Measurements from ENCODE around the gene CHRNA1. TPM values are rescaled to one million over a fixed set of nuclear protein-coding genes. Genes with fewer than 3 reads are reported as not detected.
A peak's percentile ranks its signal among the peaks of the same experiment; 100 is the strongest.

The CHRNA1 gene
- total RNA-seq, 2 donors from 2014 or later = 0.41 TPM; not detected in 1

DNA sequence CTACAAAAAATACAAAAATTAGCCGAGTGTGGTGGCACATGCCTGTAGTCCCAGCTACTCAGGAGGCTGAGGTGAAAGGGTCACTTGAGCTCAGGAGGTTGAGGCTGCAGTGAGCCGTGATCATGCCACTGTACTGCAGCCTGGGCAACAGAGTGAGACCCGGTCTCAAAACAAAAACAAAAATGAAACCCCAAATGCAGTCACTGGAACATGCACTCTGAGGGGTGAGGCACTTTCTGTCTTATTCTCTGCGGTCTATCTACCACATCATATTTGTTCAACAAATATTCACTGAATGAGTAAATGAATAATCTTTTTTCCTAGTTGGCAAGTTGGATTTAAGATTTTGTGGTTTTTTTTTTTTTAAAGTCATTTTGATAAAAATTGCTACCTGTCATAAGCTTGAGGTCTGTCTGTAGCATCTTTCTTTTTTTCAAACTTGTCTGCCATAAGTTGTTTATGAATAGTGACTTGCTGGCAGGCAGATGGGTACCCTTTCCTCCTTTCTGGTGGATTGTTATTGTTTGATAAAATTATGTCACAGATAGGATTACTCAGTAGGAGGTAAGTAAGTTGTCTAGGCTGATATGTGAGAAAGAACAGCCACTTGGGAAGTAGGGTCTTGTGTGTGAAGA, 11.8 kb downstream of the CHRNA1 start:
- ATAC-seq (ENCODE audit: insufficient number of reproducible peaks, low FRiP score, low read depth) = no peak

DNA sequence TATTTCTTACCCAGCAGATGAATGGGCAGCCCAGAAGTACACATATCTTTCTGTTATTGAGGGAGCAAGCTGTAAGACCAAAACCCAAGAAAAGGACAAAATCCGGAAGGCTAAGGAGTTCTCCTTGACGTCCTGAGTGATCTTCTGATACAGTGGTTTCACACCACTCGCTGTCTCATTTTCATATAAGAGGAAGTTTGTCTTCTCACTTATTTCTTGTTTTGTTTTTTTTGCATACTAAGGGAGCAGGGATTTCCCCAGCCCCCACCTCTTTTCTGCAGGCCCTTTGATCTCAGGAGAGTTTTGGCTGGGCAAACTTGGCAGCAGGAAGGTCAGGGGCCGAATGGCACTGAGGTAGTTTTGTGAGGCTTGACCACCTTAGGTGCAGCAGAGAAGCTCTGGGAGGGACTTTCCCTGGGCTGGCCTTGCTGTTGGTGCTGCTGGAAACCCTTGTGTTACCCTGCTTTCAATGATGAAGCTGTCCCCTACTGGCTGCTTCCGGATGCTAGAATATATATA, 13.3 kb downstream of the CHRNA1 start:
- TF ChIP-seq, protein P1, sequence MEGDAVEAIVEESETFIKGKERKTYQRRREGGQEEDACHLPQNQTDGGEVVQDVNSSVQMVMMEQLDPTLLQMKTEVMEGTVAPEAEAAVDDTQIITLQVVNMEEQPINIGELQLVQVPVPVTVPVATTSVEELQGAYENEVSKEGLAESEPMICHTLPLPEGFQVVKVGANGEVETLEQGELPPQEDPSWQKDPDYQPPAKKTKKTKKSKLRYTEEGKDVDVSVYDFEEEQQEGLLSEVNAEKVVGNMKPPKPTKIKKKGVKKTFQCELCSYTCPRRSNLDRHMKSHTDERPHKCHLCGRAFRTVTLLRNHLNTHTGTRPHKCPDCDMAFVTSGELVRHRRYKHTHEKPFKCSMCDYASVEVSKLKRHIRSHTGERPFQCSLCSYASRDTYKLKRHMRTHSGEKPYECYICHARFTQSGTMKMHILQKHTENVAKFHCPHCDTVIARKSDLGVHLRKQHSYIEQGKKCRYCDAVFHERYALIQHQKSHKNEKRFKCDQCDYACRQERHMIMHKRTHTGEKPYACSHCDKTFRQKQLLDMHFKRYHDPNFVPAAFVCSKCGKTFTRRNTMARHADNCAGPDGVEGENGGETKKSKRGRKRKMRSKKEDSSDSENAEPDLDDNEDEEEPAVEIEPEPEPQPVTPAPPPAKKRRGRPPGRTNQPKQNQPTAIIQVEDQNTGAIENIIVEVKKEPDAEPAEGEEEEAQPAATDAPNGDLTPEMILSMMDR (IDR thresholded peaks at IDR 0.05) = no peak
- Histone ChIP-seq H3K36me3 (no peaks in the 10 kb centered on the region), H3K4me1 (ENCODE audit: control insufficient read depth in 1 of 2, low read depth in 2 of 2) (no peaks in the 10 kb centered on the region), H3K27ac (no peak overlapping the region), H3K27me3 (replicated peaks; ENCODE audit: insufficient read depth) (no peaks in the 10 kb centered on the region), H3K4me3 (no peak overlapping the region), H3K9me3 (no peaks in the 10 kb centered on the region)
- DNase-seq (ENCODE audit: low spot score) (no peak), ATAC-seq (ENCODE audit: insufficient number of reproducible peaks, low FRiP score, low read depth) (no peak)

More for the DNA sequence above, 11.8 kb downstream of the CHRNA1 start:
- H3K4me3 ChIP-seq = no peak overlapping the region
- H3K36me3 ChIP-seq = no peaks in the 10 kb centered on the region
- no peak for DNase-seq (ENCODE audit: low spot score)
- no peaks in the 10 kb centered on the region for H3K27me3 ChIP-seq (replicated peaks; ENCODE audit: insufficient read depth)
- TF ChIP-seq, protein P1 (IDR thresholded peaks at IDR 0.05) = no peak
- H3K27ac ChIP-seq = no peak overlapping the region
- no peaks in the 10 kb centered on the region for H3K4me1 ChIP-seq (ENCODE audit: control insufficient read depth in 1 of 2, low read depth in 2 of 2)
- no peaks in the 10 kb centered on the region for H3K9me3 ChIP-seq

DNA sequence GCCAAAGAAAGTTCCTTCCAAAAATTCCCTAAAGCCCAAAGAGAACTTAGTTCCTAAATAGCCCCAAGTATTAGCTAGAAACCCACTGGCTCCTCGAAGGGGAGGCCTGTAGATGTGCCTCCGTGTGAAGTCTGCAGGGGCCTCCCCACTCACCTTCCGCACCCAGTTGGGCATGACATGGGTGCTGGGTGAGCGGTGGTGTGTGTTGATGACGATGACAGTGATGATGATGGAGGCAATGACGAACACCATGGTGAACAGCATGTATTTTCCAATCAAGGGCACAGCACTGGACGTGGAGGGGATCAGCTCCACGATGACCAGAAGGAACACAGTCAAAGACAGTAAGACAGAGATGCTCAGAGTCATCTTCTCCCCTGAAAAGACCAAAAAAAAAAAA, 14.5 kb downstream of the CHRNA1 start:
- Histone ChIP-seq H3K36me3 (no peaks in the 10 kb centered on the region), H3K27ac (no peak overlapping the region), H3K9me3 (no peaks in the 10 kb centered on the region), H3K27me3 (replicated peaks; ENCODE audit: insufficient read depth) (no peaks in the 10 kb centered on the region), H3K4me1 (ENCODE audit: control insufficient read depth in 1 of 2, low read depth in 2 of 2) (no peaks in the 10 kb centered on the region), H3K4me3 (no peak overlapping the region)
- ATAC-seq (ENCODE audit: insufficient number of reproducible peaks, low FRiP score, low read depth) (no peak), DNase-seq (ENCODE audit: low spot score) (no peak)
- TF ChIP-seq, protein P1 (IDR thresholded peaks at IDR 0.05) = no peak

DNA sequence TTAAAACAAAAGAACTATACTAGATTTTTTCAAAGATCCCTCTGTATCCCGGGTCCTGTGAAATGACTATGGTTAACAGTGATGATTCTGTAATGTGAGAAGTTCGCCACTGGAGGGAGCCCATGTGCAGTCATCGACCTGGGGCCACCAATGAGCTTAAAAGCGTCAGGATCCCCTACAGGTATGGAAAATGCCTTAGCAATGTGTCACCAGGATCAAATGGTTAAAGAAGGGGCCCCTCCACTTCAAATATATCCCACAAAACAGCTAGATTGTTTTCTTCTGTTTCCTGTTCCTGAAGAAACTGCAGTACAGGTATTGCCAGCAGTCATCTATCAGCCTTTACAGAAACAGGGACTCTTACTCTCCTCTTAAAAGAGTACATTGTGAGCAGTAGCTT, 15.3 kb downstream of the CHRNA1 start:
- DNase-seq (ENCODE audit: low spot score) = no peak
- Histone ChIP-seq H3K4me1 (ENCODE audit: control insufficient read depth in 1 of 2, low read depth in 2 of 2) (no peaks in the 10 kb centered on the region), H3K9me3 (no peaks in the 10 kb centered on the region), H3K27ac (no peak overlapping the region), H3K27me3 (replicated peaks; ENCODE audit: insufficient read depth) (no peaks in the 10 kb centered on the region), H3K36me3 (no peaks in the 10 kb centered on the region), H3K4me3 (no peak overlapping the region)
- TF ChIP-seq, protein P1 (IDR thresholded peaks at IDR 0.05) = peak; percentile 76
- ATAC-seq (ENCODE audit: insufficient number of reproducible peaks, low FRiP score, low read depth) = no peak

DNA sequence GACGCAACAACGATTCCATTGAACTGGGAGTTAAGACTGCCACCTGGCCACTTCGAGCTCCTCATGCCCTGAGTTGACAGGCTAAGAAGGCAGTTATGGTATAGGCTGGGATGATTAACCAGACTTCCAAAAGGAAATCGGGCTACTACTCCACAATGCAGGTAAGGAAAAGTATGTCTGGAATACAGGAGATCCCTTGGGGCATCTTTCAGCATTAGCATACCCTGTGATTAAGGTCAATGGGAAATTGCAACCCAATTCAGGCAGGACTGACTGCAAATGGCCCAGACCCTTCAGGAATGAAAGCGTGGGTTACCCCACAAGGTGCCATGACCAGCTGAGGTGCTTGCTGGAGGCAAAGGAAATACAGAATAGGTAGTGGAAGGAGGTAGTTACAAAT, 19.1 kb downstream of the CHRNA1 start:
- no peak overlapping the region for H3K27ac ChIP-seq
- DNase-seq (ENCODE audit: low spot score) (no peak), ATAC-seq (ENCODE audit: insufficient number of reproducible peaks, low FRiP score, low read depth) (no peak)
- H3K27me3 ChIP-seq (replicated peaks; ENCODE audit: insufficient read depth) = no peaks in the 10 kb centered on the region
- TF ChIP-seq, protein P1 (IDR thresholded peaks at IDR 0.05) = no peak
- H3K36me3 ChIP-seq = no peaks in the 10 kb centered on the region
- no peaks in the 10 kb centered on the region for H3K9me3 ChIP-seq
- no peaks in the 10 kb centered on the region for H3K4me1 ChIP-seq (ENCODE audit: control insufficient read depth in 1 of 2, low read depth in 2 of 2)
- no peak overlapping the region for H3K4me3 ChIP-seq

All from thoracic aorta (tissue), 2 donors.